SHP77 (cell line): Measurements from ENCODE around the gene RUNX1.
"Not testable (repeated sequence)": the region's sequence is repeated elsewhere in the genome, so short reads cannot be mapped to it uniquely, and the experiment has no call there.

Source experiments
- DNase-seq, 2 experiments: peaks; one replicate each; lab custom pipeline; 2025; lab: John Stamatoyannopoulos, UW

RUNX1 gene

DNA sequence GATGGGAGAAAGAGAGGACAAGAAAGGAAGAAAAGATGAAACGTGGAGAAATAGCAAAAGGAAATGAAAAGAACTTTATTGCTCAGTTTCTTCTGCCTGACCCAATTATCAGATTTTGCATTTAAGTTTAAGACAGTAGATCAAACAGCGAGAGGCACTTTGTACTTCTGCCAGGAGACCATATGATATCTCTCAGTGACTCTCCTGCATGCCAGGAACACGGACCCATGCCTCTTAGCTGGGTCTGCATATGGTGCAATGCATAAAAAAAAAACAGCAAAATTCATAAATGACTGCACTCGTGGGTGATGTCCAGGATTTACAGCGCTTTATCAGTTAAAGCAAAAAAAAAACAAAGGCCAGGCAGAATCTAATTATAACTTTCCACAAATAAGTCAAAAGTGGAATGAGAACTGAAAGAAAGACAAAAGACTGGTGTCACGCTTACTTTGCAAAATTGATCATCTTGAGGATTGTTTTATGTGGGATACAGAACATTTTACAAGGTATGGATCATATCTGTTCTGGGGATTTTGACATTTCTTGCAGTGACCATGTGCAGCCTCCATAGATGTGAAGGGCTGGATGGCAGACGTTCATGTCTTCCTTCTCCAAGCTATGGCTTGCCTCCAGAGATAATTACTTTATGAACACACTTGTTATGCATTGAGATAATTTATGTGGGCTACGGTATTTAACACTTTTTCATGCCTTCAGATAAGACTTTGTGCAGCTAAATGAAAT is 79.5 kb downstream of the RUNX1 start:
- no peak for DNase-seq

- DNase-seq, result no peak
These were observed 80.4 kb downstream of the RUNX1 start for GRCh38 chr21:34968414-34969333.

DNA sequence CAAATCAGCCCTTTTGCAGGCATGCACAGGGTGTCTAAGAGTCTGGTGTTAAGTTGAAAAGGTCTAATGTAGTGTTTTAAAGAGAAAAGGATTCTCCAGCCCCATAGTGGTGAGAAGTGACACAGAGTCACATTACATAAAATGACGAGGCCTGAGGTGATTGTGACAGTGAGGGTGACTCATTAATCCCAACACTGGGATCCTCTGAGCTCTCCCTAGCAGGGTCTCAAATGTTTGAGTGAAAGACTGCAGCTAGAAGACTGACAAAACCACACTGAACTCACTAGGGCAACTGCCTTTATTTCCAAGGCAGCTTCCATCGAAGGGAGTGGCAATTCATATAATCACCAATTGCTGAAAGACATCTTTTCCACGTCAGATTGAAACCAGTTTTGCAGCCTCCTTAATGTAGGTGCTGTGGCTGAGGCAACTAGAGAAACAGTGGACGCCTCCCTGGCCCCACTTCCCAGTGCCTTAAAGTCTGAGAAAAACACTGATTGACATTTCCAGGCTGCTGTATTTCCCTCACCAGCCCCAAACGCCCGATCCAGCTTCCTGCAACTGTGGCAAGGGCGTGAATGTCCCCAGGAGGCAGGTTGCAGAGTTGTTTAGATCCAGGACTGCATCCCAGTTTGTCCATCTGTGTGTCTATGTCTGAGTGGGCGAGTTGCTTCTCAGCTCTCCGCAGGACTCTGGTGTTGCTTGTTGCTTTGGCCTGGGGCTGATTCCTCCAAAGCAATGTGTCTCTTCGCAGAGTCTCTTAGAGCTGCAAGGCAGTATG is 81.4 kb downstream of the RUNX1 start:
- DNase-seq, result no peak

DNA sequence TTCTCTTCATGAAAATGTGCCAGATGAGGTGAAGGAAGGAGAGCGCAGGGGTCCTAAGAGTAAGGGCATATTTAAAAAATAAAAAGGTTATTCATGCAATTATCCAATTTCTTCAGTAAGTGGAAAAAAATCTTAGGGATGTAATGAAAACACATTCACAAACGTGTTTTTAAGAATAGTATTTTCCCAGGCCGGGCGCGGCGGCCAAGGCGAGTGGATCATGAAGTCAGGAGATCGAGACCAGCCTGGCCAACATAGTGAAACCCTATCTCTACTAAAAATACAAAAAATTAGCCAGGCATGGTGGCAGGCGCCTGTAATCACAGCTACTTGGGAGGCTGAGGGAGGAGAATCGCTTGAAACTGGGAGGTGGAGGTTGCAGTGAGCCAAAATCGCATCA is 82.2 kb downstream of the RUNX1 start:
- not testable (repeated sequence) for DNase-seq

- no peak for DNase-seq
These were observed 83.6 kb downstream of the RUNX1 start for GRCh38 chr21:34965200-34966174.

GRCh38 chr21:34962586-34963222 is 86.4 kb downstream of the RUNX1 start:
- no peak for DNase-seq

- DNase-seq, result no peak
These were observed 87.0 kb downstream of the RUNX1 start for GRCh38 chr21:34962136-34962535.

DNA sequence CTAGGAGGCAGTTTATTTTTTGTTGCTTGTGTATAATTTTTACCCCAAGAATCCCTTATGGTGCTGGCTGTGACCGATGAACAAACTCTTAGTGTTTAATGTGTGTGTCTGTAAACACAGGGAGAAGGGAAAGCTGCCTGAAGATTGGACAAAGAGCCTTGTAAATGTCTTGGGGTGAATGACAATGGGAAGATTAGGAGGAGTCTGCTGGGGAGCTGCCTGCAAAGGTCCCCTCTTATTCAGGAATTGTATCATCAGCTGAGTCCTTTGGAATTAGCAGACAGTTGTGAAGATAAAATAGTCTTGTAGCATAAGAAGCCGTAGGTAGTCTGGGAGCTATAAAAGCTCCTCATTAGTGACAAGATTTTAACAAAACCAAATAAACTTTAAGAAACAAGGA is 88.4 kb downstream of the RUNX1 start:
- no peak for DNase-seq

DNA sequence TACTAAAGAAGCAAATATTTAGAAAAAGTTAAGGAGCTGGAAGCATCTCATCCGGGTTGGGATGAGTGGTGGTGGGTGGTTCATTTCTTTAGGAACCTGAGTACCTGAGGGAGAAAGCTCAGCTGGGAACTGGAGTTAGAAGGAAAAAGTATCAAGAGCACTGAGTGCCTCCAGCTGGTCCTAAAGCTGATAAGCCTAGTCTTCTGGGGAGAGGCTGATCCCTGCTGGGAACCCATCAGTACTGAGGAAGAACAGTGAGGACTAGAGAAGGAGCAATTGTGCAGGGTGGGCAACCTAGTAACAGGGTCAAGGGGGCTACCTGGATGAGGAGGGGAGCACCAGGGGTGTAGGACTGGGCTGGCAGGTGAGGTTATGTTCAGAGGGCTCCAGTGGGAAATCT is 89.5 kb downstream of the RUNX1 start:
- no peak for DNase-seq

- no peak for DNase-seq
These were observed 91.1 kb downstream of the RUNX1 start for GRCh38 chr21:34958040-34958439.

DNA sequence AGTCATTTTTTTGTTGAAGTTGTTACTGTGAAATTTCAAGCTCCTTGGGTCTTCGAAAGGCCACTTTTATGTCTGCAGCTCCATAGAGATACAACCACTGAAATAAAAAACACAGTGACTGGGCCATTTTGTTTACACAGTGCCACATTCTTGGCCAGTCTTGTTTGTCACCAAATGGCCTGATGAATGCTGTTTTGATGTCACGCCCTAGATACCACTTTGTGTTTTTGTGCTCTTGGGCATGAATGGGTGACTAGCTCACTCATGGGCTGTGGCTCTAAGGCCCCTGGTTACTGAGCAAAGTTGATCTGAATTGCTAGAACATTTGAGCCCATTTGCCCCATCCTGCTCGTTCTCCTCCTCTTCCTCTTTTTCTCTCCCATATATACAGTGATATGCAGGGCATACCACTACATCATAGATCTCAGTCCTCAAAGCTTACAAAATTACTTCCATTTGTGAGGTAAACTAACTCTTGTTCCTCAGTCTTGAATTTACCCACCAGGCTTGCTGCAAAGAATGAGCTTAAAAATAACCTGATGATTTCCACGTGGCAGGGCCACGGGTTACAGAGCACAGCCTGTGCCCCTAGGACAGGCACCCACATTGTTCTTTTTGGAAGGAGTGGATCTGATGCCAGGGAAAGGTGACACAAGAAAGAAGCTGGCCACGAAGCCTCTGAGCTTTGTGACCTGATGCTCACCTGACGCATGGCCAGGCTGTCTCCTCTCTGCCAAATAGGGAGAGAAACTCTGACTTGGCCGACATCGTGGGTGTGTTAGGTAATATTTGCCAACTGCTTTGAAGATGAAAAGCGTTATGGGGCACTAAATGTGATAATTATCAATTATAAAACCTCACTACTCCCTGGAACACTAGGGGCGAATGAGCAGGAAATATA is 92.4 kb downstream of the RUNX1 start:
- DNase-seq, result no peak

GRCh38 chr21:34953950-34954349 is 95.2 kb downstream of the RUNX1 start:
- DNase-seq, result no peak

GRCh38 chr21:34952701-34953100 is 96.4 kb downstream of the RUNX1 start:
- no peak for DNase-seq

DNA sequence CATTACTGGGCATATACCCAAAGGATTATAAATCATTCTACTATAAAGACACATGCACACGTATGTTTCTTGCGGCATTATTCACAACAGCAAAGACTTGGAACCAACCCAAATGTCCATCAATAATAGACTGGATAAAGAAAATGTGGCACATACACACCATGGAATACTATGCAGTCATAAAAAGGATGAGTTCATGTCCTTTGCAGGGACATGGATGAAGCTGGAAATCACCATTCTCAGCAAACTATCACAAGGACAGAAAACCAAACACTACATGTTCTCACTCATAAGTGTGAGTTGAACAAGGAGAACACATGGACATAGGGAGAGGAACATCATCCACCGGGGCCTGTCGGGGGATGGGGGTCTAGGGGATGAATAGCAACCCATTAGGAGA is 97.2 kb downstream of the RUNX1 start:
- not testable (repeated sequence) for DNase-seq

DNA sequence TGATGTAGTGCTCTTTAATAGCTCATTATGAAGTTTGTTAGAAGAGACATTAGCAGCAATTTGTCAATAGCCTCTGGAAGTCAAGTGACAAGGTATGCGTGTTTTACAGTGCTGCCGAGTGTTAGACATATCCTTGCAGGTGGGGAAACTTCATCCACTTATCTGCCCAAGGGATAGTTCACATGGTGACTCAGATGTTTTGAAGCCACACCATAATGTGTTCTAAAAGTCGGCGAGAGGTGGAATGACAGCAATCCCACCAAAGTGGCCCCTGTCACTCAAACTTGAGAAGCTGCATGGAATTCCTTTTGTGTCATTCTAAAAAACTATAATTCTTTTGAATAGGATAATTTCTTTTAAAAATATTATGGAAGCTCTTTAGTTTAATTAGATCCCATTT is 98.1 kb downstream of the RUNX1 start:
- no peak for DNase-seq

- no peak for DNase-seq
These were observed 99.6 kb downstream of the RUNX1 start for GRCh38 chr21:34949499-34949898.

GRCh38 chr21:34949030-34949429 is 100.1 kb downstream of the RUNX1 start:
- no peak for DNase-seq

DNA sequence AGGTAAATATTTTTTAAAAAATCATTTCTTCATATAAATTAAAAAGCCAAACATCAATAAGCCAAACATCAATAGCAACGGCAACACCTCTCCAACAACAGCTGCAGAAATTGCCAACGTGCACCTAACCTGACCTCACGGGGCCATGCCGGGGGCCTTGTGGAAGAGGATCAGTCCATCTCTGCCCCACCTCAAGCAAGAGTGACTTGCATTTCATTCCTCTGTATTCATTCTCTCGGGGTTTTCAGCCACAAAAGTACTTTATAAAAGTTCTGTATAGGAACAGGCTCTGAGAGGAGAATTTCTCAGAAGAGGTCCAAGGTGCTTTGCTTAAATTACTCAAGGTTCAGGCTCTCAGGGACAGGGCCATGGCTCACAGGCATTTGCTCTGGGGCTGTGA is 100.9 kb downstream of the RUNX1 start:
- DNase-seq, result no peak

GRCh38 chr21:34946916-34947534 is 102.1 kb downstream of the RUNX1 start:
- no peak for DNase-seq
